SH-SY5Y (cell line): ENCODE measurements around the gene FCAR.

Experiments
- GATA2 ChIP-seq: IDR thresholded peaks from 2 replicates; pipeline ENCODE4 v1.6.1; 2011; ENCODE audit warnings: mild to moderate bottlenecking, low read depth, low read length
- GATA3 ChIP-seq: IDR thresholded peaks from 2 replicates; pipeline ENCODE4 v1.6.1; 2011; ENCODE audit warnings: low read depth, mild to moderate bottlenecking, low read length, moderate library complexity

GRCh38 chr19:54883228-54883627, 9.2 kb downstream of the FCAR start:
- TF ChIP-seq GATA2: no peak
- TF ChIP-seq GATA3: no peak
